EL (cell line): Measurements from ENCODE around the gene CCDC97.

Experiments
- DNase-seq: peaks from one replicate; pipeline ENCODE4 v3.0.0-alpha.2; 2016

Gene CCDC97

DNA sequence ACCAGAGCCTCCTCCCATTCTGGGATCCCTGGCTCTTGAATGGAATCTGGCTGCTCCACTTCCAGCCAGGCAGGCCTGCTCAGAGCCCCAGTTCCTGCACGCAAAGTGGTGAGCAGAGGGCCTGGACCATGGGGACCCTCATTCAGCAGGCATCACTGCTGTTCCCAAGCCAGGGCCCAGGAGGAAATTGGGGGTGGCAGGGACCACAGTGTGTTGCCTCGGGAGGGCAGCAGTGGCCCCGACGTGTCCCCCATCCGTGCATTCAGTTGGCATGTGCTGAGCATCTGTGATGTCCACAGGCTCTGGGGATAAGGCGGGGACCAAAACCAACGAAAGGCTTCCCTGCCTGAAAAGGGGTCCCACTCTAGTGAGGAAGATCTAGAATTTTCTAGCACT, 11.2 kb downstream of the CCDC97 start:
- DNase-seq = no peak

DNA sequence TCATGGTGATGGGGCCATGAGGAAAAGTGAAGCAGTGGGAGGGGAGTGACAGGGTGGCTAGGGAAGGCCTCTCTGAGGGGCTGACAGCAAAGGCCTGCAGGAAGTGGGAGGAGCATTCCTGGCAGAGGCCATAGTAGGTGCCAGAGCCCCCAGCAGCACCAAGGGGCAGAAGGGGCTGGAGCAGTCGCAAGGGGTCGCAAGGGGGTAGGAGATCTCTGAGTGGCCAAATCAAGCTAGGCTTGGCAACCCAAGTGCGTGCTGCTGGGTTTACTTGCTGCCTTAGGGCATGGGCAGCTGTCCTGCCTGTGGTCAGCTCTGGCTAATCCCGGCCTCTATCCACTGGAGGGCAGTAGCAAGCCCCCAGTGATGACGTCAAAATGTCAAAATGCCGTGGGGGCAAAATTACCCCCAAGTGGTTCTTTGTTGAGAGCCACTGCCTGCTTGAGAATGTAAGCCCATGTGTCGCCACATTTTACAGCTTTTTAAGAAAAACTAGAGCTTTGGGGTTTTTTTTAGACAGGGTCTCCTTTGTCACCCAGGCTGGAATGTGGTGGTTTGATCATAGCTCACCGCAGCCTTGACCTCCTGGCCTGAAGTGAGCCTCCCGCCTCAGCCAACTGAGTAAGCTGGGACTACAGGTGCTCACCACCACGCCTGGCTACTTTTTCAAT, 11.8 kb downstream of the CCDC97 start:
- peak; percentile 90 for DNase-seq

DNA sequence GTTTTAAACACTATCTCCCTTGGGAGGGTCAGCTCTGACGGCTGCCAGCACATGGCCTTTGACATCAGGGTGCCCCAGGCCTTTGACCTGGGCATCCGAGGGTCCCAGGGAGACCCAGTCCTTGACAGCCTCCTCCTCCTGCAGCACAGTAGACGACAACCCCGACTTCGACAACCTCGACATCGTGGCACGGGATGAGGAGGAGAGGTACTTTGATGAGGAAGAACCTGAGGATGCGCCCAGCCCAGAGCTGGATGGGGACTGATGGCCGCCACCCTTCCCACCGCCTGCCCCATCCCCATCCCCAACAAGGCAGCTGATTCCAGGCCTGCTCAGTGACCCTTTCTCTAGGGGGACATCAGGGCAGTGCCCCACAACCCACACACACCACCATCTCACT, 12.5 kb downstream of the CCDC97 start:
- no peak for DNase-seq

DNA sequence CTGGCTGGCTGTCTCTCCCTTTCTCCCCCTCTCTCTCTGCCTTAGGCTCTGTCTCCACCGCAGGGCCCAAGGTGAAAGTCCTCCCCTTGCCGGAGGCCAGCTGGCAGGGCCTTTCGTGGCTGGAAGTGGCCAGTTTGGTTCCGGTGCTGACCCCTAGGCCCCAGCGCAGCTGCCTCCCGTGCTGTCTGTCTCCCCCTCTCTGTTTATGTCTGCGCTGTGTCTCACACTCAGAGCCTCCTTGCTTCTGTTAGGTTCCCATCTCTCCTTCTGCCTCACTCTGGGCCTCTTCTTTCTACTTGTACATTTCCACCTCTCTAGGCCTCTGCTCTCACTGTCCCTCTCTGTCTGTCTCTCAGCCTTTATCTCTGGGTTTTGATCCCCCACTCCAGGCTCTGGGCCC, 13.1 kb downstream of the CCDC97 start:
- peak; percentile 82 for DNase-seq

DNA sequence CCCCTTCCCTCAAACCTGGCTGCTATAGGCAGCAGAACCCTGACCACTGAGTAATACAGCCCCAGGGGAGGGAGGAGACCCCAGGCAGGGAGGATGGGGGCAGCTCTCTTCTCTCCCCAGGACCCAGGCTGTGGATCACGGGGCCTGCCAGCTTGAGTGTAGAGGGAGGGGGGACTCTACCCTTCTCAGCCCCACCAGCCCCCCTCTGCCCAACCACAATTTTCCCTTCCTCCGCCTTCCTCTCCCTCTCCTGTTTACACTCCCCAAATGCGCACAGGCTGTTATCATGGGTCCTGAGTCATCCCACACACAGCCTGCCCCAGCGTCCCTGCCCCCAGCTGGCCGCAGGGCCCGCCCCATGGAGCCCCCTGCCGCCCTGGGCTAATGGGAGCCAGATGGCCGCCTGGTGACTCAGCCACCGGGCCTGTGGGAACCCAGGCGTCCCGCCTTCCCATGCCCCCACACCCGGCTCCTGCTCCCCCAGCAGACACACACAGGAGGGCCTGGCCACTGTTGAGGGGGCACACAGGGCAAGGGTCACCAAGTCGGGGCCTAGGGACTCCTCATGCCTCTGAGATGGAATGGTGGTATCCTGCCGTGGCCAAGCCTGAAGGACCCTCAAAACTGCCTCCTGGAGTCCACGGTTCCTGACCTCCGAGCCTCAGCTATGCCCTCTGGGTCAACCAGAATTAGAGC, 13.6 kb downstream of the CCDC97 start:
- peak; percentile 97 for DNase-seq

DNA sequence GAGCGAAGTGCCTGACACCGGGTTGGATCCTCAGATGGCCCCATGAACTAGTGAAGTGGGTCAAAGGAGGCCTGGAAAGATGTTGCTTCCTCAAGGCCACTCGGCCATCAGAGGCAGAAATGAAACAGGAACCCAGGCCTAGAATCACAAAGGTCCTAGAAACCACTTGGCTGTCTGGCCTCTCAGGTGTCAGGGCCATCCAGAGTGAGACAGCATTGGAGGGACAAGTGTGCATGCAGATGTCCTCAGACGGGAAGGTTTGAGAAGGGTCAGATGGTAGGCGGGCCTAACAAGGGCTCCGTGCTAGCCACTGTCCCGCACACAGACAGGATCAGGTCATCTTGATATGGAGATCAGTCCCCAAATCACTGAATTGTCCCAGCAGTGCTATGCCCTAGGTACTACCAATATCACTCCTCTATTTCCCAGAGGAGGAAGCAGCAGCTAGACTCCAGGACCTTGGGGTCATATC, 14.3 kb downstream of the CCDC97 start:
- DNase-seq = no peak

DNA sequence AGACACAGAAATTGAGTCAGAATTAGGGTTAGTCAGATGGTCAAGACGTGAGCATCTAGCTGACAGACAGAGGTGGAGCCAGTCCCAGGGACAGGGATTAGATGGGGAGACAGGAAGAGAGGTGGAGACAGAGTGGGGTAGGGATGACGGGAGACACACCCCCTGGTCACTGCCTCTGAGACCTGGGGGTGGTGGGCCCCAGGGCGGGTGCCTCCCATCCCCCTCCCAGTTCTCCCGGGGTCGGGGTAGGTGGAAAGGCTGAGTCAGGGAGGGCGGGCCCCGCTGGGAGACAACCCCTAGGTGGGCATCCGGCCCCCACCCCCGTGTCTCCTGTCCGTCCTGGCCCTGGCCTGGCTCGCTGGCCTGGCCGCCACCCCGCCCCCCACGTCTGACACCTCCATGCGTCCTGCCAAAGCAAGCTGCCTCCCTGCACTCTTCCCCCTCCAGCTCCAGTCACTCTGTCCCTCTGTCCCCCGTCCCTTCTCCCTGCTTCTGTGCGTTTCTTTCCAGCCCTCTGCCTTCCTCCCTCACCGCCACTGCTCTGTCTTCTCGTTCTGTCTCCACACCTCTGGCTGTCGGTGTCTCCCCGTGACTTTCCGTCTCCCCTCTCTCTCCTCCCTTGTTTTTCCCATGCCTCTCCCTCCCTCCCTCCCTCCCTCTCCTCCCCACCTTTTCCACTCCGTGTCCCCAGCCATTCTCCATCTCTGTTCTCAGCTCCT, 15.1 kb downstream of the CCDC97 start:
- peak; percentile 78 for DNase-seq

DNA sequence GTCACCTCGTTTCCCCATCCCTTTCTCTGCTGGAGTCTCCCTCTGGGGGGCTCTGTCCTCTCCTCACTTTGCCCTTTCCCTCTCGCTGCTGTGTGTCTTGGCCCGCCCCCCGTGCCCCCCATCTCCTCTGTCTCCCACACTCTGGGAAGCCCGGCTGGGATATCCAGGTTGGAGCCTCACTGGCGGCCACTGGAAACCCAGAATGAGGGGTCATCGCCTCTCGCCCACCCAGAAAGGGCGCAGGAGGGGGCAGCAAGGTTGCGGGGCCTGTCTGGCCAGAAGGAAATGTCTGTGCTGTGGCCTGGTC, 15.6 kb downstream of the CCDC97 start:
- no peak for DNase-seq

DNA sequence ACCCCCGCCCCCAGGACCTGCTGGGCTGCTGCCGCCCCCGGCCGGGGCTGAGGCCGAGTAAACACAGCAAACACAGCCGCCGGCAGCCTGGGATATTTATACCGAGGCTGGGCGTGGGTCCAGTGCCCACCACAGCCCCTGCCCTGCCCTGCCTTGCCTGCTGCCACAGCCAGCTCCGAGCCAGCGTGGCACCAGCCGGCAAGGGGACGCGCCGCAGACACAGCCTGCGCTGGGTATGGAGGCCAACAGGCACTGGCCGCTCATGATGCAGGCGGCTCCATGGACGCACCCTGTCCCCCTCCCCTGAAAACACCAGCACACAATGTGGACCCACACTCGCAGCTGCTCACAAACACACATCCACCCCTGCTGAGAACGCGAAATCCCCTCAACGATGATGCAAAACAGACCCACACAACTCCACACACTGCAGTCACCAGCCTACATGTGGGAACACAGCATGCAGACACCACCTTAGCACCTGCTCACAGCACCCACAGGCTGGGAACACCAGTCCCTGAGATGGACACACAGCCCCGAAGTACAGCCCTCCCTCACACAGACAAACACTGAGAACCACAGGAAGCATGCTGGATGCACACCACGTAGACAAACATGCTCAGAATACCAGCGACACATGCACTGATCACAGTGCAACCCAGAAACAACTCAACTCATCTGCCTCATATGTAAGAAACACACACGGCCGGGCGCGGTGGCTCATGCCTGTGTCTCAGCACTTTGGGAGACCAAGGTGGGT, 16.2 kb downstream of the CCDC97 start:
- DNase-seq = peak; percentile 52

DNA sequence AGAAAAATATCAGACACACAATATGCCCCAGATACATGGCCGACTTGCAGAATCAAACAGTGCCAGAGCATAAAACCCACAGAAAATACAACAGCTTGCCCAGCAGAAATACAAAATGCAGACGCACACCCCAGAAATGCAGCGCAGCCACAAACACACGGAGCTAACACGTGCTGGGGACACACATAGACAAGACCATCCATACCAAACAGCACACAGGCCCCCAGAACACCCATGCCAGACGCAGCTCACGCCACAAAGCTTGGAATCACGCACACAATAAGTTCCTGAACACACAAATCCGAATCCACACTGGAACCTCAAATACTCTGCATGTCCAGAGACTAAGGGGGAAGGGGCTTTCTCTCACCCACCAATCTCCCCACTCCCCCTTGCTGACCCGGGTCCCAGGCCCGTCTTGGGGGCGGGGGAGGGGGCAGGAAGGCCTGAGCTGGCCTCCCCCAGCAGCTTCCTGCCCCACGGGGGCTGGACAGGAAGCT, 17.2 kb downstream of the CCDC97 start:
- DNase-seq = no peak

DNA sequence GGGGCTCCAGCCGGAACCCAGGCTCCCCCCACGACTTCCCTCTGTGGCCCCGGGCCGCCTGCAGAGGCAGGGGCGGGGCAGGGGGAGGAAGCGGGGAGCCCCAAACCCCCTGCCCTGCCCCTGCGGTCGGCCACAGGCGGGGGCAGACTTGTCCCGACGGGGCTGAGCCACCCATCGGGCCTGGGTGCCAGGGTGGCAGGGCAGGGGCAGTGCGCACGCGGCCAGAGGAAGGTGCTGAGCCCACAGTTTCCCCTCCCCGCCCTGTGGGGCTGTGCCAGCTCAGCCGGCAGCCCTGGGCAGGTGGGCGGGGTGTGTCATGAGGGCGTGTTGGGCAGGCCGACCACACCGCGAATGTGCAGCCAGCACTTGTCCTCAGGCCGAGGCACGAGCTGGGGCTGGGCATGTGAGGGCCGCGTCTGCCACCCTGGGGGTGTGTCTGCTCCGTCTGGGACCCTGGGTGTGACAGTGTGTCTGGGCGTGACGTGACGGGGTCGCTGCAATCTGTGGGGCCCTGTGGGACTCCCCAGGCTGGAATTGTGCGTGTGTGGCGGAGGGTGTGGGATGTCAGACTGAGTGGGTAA, 17.7 kb downstream of the CCDC97 start:
- DNase-seq = no peak

DNA sequence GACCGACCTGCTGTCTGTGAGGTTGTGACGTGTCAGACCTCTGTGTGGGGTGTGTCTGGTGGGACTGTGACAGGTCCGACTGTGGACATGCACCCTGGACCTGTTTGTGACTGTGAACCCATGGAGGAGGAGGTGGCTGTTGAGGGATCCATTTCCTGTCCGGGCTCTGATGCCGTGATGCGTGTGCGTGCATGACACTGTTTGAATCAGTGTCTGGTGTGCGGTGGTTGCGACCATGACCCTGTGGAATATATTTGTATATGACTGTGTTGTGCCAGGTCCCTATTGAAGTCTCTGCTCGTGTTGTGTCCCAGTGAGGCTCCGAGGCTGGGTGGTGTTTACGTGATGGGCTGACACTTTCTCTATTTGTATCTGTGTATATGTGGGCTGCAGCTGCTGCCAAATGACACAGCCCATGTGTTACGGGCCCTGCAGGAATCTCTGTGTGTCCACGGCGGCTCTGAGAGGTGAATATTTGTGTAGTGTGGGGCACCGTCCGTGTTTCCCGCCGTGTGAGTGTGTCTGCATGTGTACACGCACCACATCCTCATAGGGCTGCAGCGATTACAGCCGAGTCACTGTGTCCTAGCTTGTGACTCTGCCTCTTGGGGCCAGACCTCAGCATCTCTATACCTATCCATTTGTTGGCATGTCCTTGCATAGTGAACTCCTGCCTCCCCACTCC, 18.3 kb downstream of the CCDC97 start:
- no peak for DNase-seq

DNA sequence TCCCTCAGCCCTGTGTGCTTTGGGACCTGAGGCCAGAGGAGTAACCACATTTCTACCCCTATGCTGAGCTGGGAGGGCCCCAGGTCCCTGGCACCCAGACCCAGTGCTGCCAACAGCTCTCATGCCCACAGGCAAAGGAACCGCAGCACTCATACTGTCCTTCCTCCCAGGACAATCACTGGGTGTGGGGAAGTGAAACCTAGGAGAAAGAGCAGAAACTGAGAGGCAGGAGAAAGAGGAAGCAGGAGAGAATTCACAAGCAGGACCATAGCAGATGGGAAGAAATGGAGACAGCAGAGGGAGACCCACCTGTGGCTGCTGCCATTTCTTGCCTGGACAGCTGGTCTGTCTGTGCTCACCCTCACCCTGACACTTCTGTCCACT, 18.9 kb downstream of the CCDC97 start:
- DNase-seq = no peak

DNA sequence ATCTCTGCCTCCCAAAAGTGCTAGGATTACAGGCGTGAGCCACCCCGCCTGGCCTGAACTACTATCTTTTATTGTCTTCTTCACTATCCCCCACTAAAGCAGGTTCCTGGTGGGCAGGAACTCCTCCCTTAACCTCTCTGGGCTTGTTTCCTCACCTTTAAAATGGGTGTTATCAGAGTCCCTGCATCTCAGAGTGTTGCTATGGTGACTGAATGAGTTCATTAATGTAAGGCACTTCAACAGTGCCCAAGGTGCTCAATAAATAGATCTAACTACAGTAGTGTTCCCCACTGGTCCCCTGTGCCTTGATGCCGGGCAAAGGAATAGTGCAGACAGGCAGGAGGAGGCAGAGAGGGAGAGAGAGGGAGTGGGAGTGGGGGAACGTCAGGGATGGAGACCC, 20.5 kb downstream of the CCDC97 start:
- DNase-seq = no peak

DNA sequence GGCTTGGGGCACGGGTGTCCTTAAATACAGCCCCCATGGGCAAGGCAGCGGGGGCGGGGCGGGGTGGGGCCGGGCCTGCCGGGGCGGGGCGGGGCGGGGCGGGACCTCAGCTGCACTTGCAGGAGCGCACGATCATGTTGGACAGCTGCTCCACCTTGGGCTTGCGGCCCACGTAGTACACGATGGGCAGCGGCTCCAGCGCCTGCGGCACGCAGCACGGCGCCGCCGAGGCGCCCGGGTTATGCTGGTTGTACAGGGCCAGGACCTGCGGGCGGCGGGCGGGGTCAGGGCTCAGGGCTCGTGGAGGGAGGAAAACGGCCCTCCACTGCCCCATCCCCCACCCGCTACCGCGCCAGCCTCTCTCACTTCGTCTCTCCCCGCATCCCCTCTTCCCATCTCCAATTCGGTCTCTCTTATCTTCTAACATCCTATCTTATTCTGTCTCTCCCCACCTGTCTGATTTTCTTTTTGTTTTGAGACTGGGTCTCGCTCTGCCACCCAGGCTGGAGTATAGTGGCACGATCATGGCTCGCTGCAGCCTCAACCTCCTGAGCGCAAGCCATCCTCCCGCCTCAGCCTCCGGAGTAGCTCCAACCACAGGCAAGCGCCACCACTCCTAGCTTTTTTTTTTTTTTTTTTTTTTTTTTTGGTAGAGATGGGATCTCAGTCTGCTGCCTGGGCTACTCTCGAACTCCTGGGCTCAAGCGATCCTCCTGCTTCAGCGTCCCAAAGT, 21.1 kb downstream of the CCDC97 start:
- DNase-seq = no peak

DNA sequence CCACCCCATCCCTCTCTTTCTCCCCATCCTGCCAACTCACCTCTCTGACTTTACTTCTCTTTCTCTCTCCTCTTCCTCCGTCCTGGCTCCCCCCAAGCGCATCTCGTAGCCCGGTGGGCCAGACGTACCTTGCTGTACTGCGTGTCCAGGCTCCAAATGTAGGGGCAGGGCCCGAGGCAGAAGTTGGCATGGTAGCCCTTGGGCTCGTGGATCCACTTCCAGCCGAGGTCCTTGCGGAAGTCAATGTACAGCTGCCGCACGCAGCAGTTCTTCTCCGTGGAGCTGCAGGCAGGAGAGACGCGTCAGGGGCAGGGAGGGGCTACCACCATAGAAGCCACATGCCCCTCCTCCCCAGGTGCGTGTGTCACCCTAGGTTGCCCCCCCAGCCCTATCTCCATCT, 22.0 kb downstream of the CCDC97 start:
- no peak for DNase-seq

DNA sequence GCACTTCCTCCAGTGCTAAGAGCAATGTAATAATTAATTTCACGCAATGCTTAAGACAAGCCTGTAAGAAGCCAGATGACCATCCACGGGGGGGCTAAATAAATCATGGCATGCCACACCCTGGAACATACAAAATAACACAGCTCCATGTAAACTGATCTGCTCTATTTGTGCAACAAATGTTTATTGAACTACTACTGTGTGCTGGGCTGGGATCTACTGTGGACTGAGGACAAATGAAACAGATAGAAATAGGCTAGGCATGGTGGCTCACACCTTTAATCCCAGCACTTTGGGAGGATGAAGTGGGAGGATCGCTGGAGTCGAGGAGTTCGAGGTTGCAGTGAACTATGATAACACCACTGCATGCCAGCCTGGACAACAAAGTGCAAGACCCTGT, 22.5 kb downstream of the CCDC97 start:
- no peak for DNase-seq

DNA sequence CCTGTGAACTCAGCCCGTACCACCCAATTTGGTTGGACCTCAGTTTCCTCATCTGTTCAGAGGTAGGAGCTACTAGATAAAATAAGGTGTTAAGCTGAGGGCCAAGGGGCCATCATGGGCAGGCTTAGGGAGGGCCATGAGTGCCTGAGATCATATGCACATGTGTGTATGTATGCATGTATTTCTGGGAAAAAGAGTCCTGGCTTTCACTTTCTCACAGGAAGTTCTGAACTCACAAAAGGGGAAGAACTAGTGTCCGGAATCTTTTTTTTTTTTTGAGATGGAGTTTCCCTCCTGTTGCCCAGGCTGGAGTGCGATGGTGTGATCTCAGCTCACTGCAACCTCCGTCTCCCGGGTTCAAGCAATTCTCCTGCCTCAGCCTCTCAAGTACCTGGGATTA, 24.8 kb downstream of the CCDC97 start:
- no peak for DNase-seq

DNA sequence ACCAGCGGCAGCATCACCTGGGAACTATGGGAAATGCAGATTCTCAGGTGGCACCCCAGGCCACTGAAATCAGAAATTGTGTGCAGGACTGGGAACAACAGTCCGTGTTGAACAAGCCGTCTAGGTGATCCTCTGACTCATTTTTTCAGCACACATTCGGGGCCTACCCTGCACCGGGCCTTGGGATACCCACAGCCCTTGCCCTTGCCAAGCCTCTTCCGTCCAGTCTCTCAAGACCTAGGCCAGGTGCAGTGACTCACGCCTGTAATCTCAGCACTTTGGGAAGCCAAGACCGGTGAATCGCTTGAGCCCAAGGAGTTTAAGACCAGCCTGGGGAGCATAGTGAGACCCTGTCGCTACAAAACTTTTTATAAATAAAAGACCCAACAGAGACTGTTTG, 25.5 kb downstream of the CCDC97 start:
- no peak for DNase-seq

DNA sequence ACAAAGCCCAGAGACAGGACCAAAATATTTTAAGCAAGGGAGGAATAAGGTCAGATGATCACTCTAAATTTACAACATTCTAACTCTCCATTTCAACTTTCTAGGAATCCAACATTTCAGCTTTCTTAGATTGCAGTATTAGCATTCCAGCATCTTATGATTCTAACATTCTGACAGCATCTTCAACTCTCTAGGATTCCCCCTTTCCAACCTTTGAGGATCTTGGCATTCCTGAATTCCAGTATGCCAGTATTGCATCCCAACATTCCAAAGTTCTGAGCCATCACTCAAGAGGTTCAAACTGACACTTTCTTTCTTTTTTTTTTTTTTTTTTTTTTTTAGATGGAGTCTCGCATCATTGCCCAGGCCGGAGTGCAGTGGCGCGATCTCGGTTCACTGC, 30.0 kb downstream of the CCDC97 start:
- peak; percentile 84 for DNase-seq

DNA sequence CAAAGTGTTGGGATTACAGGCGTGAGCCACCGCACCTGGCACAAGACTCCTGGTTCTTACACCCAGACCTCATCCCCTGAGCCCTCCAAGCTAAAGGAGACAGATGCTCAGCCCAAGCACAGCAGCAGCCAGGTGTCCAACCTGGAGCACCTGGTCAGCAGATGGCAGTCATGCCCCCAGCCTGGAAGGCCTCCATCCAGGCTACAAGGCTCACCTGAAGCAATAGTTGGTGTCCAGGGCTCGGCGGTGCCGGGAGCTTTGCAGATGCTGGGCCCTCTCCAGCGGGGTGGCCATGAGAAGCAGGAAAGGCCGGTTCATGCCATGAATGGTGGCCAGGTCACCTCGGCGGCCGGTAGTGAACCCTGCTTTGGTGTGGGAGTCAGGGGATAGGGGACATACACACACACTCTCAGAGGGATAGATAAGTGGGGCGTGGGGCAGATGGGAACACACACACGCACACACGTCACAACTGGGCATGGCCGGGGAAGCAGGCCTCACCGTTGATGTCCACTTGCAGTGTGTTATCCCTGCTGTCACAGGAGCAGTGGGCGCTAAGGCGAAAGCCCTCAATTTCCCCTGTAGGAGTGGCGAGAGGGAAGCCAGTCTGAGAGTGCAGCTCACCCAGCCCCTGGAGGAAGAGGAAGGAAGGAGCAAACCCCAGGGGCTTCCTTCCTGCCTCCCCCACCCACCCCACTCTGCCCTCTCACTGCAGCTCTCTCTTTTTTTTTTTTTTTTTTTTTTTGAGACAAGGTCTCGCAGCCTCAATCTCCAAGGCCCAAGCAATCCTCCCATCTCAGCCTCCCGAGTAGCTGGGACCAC, 31.9 kb downstream of the CCDC97 start:
- no peak for DNase-seq
